GM10847 (cell line): ENCODE measurements around the gene BDKRB2.

Source experiments
- POLR2A ChIP-seq: IDR thresholded peaks from 2 replicates; pipeline ENCODE4 v1.6.1; 2011; ENCODE audit not compliant: insufficient read length; ENCODE audit errors: extremely low read depth

The BDKRB2 gene

DNA sequence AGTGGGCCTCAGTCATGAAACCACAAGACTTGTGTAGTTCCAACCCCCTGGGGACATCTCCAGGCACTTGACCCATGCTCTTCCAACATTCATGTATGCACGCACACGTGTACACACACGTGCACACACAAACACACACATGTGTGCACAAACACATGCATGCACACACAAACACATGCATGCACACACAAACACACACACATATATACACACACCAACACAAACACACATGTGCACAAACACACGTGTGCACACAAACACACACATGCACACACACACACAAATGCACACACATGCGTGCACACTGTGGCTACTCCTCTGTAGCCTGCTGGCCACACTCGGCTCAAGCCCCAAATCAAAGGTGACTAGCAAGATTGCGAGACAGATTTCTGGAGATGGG is 22.8 kb downstream of the BDKRB2 start:
- no peak for TF ChIP-seq POLR2A

DNA sequence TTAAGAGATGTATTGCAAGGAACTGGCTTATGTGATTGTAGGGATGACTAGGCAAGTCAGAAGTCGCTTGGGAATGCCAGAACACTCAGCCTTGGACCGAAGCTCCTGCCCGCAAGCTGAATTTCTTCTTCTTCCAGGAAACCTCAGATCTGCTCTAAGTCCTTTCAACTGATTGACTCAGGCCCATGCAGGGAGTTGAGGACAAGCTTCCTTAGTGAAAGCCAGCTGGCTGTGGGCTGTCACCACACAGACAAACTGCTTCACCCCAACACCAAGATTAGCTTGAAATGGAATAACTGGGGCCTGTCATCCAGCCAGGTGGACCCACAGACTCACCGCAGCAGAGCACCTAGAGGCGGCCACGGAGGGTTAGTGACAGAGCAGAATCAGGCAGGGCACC is 24.7 kb downstream of the BDKRB2 start:
- no peak for TF ChIP-seq POLR2A

DNA sequence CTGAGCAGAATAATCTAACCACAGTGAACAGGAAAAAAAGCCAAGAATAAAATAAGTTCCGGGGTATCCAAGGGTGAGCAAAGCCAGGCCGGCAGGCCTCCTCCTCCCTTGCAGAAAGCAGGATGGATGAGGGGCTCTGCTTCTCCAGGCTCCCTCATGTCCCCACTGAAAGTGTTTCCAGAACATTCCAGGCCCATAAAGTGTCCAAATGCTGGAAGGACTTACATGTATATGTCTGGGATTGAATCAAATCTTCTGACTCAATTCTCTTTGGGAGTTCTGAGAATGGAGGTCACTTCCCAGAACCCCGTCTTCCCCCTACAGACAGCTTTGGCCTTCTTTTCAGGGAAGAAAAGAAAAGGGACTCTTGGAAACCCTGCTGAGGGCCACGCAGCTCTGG is 26.4 kb downstream of the BDKRB2 start:
- TF ChIP-seq POLR2A = no peak

DNA sequence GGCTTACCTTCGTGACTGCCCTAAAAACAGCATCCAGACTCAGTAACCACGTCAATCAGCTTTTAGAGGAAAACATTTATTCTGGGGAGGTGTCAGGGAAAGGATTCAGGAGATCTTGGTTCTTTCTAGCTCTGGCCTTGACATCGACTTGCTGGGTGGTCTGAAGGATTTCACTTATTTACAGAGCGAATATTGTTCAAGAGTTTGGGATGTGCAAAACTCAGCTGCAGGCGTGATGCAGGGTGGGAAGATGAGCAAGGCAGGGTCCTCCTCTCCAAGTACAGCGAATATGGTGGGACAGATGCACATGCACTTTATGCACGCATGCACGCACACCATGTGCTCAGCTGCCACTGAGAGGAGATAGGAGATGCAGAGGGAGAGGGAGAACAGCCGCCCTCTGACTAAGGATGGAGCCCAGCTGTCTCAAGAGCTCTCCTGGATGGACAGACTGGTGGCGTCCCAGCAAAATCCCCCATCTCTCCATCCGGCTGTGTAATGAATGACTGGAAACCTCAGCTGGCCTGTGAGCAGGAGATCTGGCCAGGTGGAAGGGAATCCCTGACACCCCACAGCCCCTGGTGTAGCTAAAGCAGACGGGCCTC is 27.0 kb downstream of the BDKRB2 start:
- no peak for TF ChIP-seq POLR2A

DNA sequence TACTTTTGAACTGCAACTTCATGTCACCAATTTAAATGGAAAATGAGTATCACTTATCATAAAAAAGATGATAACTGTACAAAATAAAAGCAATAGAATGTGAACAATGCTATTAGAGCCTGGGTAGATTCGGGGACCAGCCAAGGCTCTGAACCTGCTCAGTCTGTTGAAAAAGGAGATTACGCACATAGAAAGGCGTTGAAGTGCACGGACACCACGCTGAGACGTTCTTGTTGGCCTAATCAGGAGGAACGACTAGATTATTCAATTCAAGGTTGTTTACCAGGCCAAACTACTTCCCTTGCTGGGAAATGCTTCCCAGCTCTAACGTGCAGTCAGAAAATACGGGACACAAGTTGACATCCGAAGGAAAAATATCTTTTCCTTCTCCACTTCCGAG is 27.9 kb downstream of the BDKRB2 start:
- no peak for TF ChIP-seq POLR2A

DNA sequence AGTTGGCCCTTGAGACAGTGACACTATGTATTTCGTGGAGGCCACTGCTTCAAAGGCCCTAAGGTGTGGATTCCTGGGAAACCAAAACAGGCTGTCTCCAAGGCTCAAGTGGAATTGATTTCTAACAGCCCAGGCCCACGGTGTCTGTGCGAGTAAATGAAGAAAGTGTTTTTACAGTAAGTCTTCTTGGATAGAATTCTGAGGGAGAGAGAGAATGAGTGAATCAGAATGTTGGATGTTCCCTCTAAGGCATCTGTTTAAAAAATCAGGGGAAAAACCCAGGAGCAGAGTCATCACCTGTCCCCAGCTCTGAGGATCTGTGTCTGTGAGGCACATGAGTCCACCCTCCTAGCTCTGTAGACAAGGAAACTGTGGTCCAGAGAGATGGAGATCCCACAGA is 29.0 kb downstream of the BDKRB2 start:
- TF ChIP-seq POLR2A = no peak

DNA sequence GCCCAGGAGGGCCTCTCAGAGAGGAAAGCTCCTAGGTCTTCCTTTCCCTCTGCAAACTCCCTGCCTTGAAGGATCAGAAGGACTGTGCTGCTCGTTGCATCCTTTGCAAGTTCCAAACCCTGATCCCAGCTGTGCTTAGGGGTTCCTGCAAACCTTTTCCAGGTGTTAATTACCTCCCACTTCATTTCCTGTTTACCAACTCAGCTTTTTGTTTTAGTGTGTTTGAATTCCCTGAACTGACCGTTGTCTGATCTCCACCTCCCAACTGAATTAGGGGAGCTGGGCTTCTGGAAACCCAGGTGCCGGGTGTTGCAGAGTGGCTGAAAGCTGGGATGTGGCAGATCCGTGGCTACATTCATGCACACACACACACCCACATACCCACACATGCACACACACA is 30.8 kb downstream of the BDKRB2 start:
- no peak for TF ChIP-seq POLR2A

DNA sequence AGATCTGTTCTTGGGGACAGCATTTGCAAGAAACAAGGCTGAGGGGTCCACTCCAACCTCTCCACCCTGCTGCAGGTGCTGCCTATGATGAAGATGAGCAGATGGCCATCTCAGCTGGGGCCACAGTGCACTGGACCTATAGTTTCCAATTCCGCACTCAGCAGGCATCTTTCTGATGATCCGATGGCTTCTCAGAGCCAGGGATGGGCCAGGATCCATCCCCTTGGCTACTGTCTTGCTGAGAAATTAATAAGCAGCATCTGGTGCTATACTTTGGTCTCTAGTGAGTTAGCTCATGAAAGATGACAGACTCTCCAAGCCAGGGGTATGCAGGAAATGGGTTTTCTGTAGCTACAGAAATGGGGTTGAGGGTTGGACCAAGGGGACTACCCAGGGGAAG is 33.0 kb downstream of the BDKRB2 start:
- no peak for TF ChIP-seq POLR2A

DNA sequence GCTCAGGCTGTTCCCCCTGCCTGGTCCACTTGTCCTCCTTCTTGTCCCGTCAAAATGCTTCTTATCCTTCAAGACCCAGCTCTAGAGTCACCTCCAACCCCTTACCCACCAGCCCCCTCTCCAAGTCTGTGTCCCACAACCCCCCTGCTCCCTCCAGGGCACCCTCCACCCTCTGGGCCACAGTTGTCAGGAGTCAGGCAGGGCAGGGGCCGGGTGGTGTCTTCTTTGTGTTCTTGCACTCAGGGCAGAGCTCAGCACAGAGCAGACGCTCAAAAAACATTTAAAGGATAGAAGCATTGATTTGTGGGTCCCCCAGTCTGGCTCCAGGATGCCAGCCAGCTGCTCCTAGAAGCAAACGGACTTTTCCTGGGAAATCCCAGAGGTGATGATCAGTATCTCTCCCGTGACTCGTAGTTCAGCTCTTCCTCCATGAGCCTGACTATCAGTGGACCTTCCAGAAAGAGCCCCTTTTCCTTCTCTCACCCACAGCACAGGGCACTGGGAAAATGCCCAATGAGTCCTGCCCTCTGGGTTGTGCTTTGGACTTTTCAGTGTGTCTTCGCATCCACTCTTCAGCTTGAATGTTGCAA is 34.1 kb downstream of the BDKRB2 start:
- no peak for TF ChIP-seq POLR2A

DNA sequence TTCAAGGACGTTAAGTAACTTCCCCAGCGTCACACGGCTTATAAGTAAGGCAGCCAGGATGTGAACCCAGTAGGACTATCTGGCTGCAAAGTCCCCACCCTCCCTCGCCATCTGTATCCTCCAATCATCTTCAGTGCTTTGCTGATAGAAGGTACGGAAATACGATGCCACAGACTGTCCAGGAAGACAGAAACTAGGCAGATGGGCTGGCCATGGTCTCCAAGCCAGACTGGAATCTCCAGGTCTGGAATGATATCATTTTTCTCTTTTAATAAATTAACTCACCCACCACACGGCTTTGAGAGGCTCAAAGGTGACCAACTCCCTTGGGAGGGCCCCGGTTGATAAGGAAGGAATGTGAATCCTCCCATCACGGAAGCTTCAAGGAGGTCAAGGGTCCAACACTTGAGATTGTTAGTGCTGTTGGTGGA is 35.1 kb downstream of the BDKRB2 start:
- no peak for TF ChIP-seq POLR2A

DNA sequence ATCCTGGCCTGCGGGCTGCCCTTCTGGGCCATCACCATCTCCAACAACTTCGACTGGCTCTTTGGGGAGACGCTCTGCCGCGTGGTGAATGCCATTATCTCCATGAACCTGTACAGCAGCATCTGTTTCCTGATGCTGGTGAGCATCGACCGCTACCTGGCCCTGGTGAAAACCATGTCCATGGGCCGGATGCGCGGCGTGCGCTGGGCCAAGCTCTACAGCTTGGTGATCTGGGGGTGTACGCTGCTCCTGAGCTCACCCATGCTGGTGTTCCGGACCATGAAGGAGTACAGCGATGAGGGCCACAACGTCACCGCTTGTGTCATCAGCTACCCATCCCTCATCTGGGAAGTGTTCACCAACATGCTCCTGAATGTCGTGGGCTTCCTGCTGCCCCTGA is 36.0 kb downstream of the BDKRB2 start:
- TF ChIP-seq POLR2A = no peak

DNA sequence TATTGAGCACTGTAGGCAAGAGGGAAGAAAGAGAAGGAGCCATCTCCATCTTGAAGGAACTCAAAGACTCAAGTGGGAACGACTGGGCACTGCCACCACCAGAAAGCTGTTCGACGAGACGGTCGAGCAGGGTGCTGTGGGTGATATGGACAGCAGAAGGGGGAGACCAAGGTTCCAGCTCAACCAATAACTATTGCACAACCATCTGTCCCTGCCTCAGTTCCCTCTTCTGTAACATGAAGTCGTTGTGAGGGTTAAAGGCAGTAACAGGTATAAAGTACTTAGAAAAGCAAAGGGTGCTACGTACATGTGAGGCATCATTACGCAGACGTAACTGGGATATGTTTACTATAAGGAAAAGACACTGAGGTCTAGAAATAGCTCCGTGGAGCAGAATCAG is 37.5 kb downstream of the BDKRB2 start:
- no peak for TF ChIP-seq POLR2A

DNA sequence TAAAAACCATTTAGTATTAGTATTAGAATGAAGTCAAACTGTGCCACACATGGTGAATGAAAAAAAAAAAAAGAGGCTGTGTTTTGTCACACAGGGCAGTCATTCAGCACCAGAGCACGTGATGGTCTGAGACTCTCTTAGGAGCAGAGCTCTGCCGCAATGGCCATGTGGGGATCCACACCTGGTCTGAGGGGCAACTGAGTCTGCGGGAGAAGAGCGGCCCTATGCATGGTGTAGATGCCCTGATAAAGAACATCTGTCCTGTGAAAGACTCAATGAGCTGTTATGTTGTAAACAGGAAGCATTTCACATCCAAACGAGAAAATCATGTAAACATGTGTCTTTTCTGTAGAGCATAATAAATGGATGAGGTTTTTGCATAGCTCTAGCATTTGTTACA is 39.1 kb downstream of the BDKRB2 start:
- no peak for TF ChIP-seq POLR2A

DNA sequence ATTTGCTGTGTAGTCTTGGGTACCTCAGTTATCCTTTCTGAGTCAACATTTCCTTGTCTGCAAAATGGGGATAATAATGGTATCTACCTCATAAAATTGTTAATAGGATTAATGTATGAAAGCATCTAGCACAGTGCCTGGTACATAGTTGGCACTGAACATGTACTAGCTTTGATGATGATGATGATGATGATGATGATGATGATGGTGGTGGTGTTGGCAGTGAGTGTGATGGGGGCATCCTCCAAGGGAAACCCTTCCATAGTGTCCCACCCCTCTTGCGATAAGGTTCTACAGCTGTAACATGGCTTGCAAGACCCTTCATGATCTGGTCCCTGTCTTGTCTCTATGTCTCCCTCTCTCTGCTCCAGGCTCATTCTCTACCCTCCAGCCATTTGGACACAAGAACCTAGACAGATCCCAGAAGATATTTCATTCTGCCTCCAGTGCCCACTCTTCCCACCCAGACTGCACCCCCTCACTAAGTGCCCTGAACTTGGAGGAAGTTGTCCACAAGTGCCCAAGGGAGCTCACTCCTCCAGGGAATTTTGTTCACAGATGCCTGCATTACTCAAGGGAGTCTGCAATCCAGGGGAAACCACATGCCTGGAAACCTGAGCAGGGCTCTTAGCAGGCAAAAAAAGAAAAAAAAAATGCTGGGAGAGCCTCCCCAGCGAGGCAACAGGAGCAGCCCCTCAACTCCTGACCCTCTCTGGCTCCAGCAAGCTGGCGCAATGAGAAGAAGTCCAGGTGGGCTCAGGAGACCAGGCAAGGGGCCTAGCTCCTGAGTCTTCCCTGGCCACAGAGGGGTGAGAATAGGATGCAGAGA is 41.3 kb downstream of the BDKRB2 start:
- TF ChIP-seq POLR2A = no peak

DNA sequence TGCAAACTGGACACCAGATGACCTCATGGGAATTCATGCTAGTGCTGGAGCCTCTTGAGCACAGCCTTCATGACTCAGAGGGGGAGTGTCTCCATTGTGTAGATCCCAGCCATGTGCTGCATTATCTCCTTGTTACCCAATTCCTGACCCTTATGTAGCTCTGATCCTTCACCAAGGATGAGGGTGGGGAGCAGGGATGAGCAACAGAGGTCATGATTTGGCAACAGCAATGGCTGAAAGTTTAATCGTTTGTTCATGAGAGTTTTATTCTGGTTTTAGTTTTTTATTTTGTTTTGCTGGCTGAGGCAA is 41.9 kb downstream of the BDKRB2 start:
- TF ChIP-seq POLR2A = no peak

DNA sequence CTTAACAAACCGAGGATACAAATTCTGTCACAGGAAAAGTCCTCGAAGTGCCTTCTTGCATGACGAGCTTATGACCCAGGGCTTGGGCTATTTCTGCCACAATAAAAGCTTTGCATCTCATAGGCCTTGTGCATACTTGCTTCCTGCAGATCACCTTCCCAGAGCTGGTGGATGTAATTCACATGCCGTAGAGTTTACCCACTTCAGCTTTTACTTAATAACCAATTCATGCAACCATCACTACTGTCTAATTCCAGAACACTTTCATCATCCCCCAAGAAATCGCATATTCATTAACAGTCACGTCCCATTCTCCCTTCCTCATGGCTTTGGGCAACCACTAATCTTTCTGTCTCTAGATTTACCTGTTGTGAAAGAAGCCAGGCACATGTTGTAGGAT is 42.4 kb downstream of the BDKRB2 start:
- no peak for TF ChIP-seq POLR2A

DNA sequence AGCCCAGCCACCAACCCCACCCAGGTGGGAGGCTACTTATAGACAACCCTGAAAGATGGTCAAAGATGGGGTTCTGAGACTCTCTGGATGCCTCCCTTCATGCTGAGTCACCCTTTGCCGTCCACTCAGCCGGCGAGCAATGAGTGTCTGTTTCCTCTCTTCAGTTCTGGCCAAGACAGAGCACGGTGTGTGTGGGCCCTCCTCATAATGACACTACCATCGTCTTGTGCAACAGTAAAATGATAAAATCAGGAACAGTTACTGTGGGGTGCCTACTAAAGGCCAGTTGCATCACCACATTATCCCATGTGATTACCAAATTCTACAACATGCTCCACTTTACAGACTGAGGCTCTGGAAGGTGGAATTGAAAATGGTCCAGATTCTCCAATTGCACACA is 44.4 kb downstream of the BDKRB2 start:
- TF ChIP-seq POLR2A = no peak
